ENCODE results near the gene GABRE.
"Not testable (repeated sequence)": the region's sequence is repeated elsewhere in the genome, so short reads cannot be mapped to it uniquely, and the experiment has no call there.

GABRE gene

DNA sequence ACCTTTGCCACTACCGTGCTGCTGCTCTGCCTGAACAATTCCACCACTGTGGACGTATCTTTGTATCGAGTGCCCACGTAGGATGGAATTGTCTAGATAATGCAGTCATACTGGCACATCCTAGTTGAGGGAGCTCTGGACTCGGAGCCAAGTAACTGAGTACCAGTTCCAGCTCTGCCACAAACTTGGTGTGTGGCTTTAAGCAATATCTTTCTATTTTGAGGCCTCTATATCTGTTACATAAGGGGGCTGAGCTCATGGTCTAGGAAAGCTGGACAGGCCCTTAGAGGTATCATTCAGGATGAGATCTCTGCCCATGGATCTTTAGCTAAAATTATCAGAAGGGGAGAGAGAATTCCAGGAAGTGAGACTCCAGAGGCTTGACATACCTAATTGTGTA lies 12.4 kb downstream of the GABRE start:
- no peak for DNase-seq

DNA sequence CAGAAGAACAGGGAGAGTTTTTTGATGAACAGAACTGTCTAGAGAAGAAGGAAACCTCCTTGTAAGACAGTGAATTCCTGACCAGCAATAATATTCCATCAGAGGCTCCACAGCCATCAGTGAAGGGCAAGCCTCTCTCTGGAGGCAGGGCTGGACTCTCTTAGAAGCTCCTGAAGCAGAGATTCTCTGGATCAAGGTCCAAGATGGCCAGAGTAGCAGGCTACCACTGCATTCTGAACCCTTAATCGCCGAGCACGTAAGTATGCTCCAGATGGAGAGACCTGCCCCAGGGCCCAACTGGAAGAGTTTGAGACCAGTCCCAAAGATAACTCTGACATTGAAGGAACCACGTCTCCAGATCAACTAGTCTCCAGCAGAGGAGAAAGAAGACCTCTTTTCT lies 16.4 kb downstream of the GABRE start:
- no peak for DNase-seq

DNA sequence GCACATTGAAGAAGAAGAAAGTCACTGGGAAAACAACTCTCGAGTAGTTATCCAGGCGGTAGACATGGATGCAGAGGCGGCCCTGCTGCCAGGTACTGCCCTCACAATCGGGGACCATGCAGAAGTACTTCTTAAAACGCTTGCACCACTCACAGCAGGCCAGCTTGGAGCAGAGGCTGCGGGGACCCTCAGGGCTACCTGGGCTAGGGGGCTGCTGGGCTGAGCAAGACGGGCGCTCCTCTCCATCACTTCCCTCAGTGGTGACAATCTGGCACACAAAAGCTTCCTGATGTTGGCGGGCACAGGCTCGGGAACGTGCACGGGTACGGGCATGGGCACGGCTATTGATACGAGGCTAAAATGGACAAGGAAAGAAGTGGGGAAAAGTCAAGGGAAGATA lies 19.7 kb downstream of the GABRE start:
- no peak for DNase-seq

DNA sequence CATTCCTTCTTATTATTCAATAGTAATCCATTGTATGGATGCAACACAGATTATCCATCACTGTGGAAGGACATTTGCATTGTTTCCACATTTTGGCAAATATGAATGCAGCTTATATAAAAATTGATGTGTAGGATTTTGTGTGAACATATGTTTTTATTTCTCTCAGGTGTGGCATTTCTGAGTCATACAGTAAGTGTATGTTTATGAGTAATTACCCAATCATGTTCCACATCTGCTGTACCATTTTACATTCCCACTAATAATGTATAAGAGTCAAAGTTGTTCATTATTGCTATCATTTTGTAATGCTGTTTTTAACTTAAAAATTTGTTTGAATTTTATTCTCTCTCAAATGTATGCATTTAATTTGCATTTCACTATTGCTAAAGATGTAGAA lies 36.3 kb downstream of the GABRE start:
- DNase-seq = no peak

DNA sequence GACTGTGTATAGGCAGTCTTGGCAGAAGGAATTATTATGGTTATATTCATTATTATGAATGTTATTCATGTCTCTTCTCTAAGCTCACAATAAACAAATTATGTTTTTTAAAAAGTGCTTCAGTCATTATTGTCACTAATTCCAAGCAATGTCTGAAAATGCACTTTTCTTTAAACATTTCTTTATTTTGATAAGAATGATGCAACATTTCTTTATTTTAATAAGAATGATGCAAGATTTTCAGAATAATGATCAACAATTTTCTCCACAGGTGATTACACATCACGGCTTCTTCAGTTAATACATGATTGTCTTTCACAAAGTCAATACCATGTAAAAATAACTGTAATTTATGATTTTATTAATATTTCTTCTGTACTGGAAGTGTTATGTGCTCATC lies 39.1 kb downstream of the GABRE start:
- no peak for DNase-seq

DNA sequence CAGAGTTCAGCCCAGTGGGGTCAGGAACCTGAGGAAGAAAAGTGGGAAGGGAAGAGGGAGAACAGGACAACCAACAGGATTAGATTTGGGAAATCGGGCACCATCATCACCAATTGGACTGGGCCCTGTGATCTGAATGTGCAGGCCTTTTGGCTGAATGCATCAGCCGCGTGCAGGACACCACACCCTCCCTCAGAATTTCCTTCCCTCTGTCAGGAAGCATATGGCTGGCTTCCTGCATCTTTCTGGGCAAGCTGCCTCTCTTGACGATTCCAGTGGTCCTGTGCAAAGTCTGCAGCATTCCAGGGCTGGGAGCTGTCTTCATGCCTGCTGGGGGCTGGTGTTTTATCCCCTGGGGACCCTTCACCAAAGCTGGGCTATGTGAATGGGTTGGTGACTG lies 45.4 kb downstream of the GABRE start:
- DNase-seq = no peak

DNA sequence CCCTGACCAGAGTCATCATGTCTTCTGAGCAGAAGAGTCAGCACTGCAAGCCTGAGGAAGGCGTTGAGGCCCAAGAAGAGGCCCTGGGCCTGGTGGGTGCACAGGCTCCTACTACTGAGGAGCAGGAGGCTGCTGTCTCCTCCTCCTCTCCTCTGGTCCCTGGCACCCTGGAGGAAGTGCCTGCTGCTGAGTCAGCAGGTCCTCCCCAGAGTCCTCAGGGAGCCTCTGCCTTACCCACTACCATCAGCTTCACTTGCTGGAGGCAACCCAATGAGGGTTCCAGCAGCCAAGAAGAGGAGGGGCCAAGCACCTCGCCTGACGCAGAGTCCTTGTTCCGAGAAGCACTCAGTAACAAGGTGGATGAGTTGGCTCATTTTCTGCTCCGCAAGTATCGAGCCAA lies 50.8 kb downstream of the GABRE start:
- no peak for DNase-seq

DNA sequence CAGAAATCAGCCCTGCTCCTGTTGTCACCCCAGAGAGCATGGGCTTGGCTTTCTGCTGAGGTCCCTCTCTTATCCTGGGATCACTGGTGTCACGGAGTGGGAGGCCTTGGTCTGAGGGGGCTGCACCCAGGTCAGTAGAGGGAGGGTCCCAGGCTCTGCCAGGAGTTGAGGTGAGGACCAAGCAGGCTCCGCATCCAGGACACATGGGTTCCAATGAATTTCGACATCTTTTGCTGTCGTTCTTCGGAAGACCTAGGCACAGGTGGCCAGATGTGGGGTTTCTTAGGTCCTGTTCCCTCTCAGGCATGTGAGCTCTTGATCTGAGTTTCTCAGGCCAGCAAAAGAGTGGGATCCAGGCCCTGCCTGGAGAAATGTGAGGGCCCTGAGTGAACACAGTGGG lies 51.8 kb downstream of the GABRE start:
- no peak for DNase-seq

DNA sequence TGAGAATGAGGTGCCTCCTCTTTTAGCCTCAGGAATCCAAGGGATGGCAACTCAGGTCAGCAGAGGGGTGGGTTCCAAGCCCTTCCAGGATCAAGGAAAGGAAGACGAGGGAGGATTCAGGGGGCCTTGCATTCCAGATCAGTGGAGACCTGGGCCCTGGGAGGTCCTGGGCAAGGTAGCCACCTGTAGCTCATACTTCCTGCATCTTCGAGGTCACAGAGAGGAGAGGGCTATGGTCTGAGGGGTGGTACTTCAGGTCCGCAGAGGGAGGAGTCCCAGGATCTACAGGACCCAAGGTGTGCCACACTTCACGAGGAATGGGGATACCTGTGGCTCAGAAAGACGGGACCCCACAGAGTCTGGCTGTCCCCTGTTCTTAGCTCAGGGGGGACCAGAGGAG lies 52.6 kb downstream of the GABRE start:
- DNase-seq = no peak

DNA sequence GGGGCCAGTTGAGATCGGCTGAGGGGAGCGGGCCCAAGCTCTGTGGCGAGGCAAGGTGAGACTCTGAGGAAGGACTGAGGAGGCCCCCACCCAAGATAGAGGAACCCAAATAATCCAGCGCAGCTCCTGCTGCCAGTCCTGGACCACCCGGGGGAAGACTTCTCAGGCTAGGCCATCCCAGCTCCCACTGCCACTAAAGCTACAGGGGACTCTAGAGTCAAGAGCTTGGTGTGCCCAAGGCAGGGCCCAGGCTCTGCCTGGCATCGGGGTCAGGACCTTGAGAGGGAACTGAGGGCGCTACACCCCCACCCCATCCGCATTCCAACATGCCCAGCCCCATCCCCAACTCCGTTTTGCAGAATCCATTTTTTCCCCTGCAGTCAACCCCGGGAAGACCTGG lies 53.2 kb downstream of the GABRE start:
- DNase-seq = no peak

DNA sequence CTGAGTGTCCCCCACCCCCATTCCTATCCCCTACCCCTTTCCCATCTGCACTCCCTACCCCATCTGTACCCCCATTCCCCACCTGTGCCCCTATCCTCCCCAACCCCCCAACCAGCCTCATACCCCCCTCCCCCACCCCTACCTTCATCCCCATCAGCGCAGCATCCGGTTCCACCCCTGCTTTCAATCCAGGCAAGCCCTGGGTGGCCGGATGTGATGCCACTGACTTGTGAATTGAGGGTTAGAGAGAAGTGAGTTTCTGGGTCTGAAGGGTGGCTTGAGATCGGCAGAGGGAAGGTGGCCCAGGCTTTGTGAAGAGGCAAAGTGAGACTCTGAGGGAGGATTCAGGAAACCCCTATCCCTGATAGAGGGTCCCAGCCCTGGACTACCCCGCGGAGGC lies 53.9 kb downstream of the GABRE start:
- no peak for DNase-seq

DNA sequence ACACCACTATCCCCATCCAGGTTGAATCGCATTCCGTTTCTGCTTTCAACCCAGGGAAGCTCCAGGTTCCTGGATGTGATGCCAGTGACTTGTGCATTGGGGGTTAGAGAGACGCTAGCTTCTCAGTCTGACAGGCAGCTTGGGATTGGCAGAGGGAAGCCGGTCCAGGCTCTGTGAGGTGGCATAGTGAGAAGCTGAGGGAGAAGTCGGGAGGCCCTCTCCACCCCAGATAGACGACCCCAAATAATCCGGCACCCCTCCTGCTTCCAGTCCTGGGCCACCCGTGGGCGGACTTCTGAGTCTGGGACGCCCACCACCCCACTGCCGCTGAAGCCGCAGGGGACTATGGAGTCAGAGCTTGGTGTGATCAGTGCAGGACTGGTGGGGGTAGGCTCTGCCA lies 54.4 kb downstream of the GABRE start:
- DNase-seq = no peak

DNA sequence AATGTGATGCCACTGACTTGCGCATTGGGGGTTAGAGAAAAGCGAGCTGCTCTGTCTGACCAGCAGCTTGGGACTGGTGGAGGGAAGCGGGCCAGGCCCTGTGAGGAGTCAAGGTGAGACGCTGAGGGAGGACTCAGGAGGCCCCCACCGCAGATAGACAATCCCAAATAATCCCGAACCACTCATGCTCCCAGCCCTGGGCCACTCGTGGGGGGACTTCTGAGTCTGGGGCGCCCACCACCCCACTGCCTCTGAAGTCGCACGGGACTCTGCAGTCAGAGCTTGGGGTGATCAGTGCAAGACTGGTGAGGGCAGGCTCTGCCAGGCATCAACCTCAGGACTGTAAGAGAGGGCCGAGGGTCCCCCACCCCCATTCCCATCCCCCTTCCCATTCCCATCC lies 54.9 kb downstream of the GABRE start:
- no peak for DNase-seq

DNA sequence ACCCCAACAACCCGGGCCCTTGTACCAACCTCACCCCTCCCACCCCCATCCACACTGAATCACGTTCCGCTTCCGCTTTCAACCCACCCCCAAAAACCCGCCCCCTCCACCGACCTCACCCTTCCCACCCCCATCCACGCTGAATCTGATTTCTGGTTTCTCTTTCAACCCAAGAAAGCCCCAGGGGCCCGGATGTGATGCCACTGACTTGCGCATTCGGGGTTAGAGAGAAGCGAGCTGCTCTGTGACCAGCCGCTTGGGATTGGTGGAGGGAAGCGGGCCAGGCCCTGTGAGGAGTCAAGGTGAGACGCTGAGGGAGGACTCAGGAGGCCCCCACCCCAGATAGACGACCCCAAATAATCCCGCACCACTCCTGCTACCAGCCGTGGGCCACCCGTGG lies 55.7 kb downstream of the GABRE start:
- DNase-seq = not testable (repeated sequence)

DNA sequence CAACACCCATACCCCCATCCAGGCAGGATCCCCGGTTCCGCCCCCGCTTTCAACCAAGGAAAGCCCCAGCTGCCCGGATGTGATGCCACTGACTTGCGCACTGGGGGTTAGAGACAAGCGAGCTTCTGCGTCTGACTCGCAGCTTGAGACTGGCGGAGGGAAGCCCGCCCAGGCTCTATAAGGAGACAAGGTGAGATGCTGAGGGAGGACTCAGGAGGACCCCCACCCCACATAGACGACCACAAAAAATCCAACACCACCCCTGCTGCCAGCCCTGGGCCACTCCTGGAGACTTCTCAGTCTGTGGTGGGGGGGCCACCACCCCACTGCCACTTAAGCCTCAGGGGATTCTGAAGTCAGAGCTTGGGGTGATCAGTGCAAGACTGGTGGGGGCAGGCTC lies 61.7 kb downstream of the GABRE start, which contains the start of gene MAGEA4:
Gene MAGEA4, plus strand, starts transcription at position 110 of the 400 bp plus-strand sequence. CDS start 10,776 bp downstream, outside the sequence.
- DNase-seq = no peak

DNA sequence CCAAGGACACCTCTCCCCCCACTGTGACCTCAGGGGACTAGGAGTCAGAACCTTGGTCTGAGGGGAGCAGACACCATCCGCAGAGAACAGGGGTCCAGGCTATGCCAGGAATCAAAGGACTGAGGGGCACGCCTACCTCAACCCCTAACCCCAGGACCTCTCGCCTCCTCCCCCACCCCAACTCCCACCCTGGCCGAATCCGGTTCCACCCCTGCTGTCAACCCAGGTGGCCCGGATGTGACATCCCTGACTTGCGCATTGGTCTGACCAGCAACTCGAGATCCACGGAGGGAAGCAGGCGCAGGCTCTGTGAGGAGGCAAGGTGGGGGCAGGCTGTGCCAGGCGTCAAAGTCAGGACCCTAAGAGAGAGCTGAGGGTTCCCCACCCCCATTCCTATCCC lies 62.3 kb downstream of the GABRE start:
- no peak for DNase-seq

DNA sequence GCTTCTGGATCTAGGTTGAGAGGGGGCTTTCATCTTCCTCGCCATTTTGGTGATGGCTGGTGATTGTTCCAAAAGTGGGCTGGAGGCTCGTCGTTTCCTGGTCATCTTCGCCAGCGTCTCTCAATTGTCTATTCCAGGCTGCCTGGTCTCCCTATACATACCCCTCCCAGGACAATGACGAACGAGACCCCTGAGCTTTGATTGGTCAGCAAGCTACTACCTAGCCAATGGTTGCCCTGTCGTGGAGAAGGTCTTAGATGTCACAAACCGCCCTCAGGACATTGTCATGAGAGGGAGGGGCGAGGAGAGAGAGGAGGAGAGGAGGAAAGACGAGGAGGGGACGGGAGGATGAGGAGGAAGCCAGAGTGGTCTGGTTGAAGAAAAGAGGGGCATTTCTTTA lies 69.5 kb downstream of the GABRE start:
- DNase-seq = no peak
